HG03432 (cell line): ENCODE results near the gene SCAF4.

Experiments
- ATAC-seq: cut with Tn5 transposase; IDR thresholded peaks from one replicate; pipeline ENCODE4 v1.9.1; 2021; ENCODE audit warnings: mild to moderate bottlenecking, moderate library complexity; ENCODE audit not compliant: unreplicated experiment

Gene SCAF4

GRCh38 chr21:31713973-31714740 is 17.8 kb downstream of the SCAF4 start:
- no peak for ATAC-seq

- ATAC-seq = no peak
These were observed 18.8 kb downstream of the SCAF4 start for GRCh38 chr21:31713115-31713514.

GRCh38 chr21:31711745-31712285 is 20.1 kb downstream of the SCAF4 start:
- no peak for ATAC-seq

GRCh38 chr21:31711326-31711725 is 20.6 kb downstream of the SCAF4 start:
- no peak for ATAC-seq

- no peak for ATAC-seq
These were observed 21.3 kb downstream of the SCAF4 start for GRCh38 chr21:31710586-31710985.

GRCh38 chr21:31708541-31708940 is 23.4 kb downstream of the SCAF4 start:
- ATAC-seq = no peak

- ATAC-seq = no peak
These were observed 24.4 kb downstream of the SCAF4 start for GRCh38 chr21:31707499-31707898.

GRCh38 chr21:31706562-31706961 is 25.4 kb downstream of the SCAF4 start:
- no peak for ATAC-seq

- no peak for ATAC-seq
These were observed 31.9 kb downstream of the SCAF4 start for GRCh38 chr21:31700040-31700439.

GRCh38 chr21:31698461-31698860 is 33.5 kb downstream of the SCAF4 start:
- no peak for ATAC-seq

- no peak for ATAC-seq
These were observed 35.5 kb downstream of the SCAF4 start for GRCh38 chr21:31696424-31696823.

- ATAC-seq = no peak
These were observed 38.7 kb downstream of the SCAF4 start for GRCh38 chr21:31693222-31693621.

GRCh38 chr21:31688603-31689368 is 43.1 kb downstream of the SCAF4 start:
- no peak for ATAC-seq

GRCh38 chr21:31687108-31687507 is 44.8 kb downstream of the SCAF4 start:
- no peak for ATAC-seq

GRCh38 chr21:31686272-31686915 is 45.5 kb downstream of the SCAF4 start:
- no peak for ATAC-seq

GRCh38 chr21:31684918-31685317 is 47.0 kb downstream of the SCAF4 start:
- ATAC-seq = no peak

GRCh38 chr21:31683029-31683428 is 48.9 kb downstream of the SCAF4 start:
- no peak for ATAC-seq

- no peak for ATAC-seq
These were observed 49.3 kb downstream of the SCAF4 start for GRCh38 chr21:31682620-31683019.

GRCh38 chr21:31678478-31678877 is 53.4 kb downstream of the SCAF4 start:
- no peak for ATAC-seq

GRCh38 chr21:31677047-31677446 is 54.9 kb downstream of the SCAF4 start:
- ATAC-seq = no peak

- no peak for ATAC-seq
These were observed 56.0 kb downstream of the SCAF4 start for GRCh38 chr21:31675960-31676359.

GRCh38 chr21:31675318-31675717 is 56.6 kb downstream of the SCAF4 start:
- no peak for ATAC-seq
